GM12878 (cell line): ENCODE data around the gene EMSY. TPM values are rescaled to one million over a fixed set of nuclear protein-coding genes. Genes with fewer than 3 reads are reported as not detected.

ENCODE experiments used
- ATAC-seq: fragments of 200-7000 bp; cut with Tn5 transposase; 3 replicates; pipeline ENCODE4 v1.9.1; 2020; ENCODE audit warnings: mild to moderate bottlenecking, moderate library complexity
- BruUV-seq: library from RNA; stranded (reverse); fragments of 400-500 nt; replicated peaks from 2 replicates; lab custom pipeline; 2021; lab: Mats Ljungman, UMichigan
- CTCF ChIA-PET: fragments of 300-600 bp; sonication (Branson Sonifier 250); formaldehyde crosslinking; extraction: SDS; loops from one replicate; lab custom pipeline; 2021; ENCODE audit warnings: inconsistent platforms; lab: Yijun Ruan, JAX
- POLR2A ChIA-PET: fragments of 350-600 bp; formaldehyde crosslinking; extraction: SDS; loops from one replicate; lab custom pipeline; 2021; ENCODE audit warnings: inconsistent platforms; lab: Charles Lee
- RAD21 ChIA-PET: fragments of 300-600 bp; sonication (Branson Sonifier 250); formaldehyde crosslinking; loops from one replicate; lab custom pipeline; 2023; ENCODE audit warnings: antibody characterized with exemption; ENCODE audit not compliant: unreplicated experiment; lab: Charles Lee
- SMC1A ChIA-PET: fragments of 300-600 bp; sonication (Branson Sonifier 250); formaldehyde crosslinking; loops from one replicate; lab custom pipeline; 2023; ENCODE audit not compliant: unreplicated experiment, uncharacterized antibody; lab: Charles Lee
- DNase-seq: peaks from one replicate; pipeline ENCODE4 v3.0.0-alpha.2; 2011; ENCODE audit warnings: low read depth, low spot score
- FAIRE-seq: peaks from 3 replicates; lab custom pipeline; 2011; peaks lifted over from hg19 to GRCh38; lab: Jason Lieb, UNC
- H2AFZ ChIP-seq: 2 replicates; pipeline ENCODE4 v1.6.0; 2011; ENCODE audit warnings: low read depth, low read length, control low read depth; ENCODE audit not compliant: control insufficient read depth
- H3K27ac ChIP-seq: 2 replicates; pipeline ENCODE4 v1.5.1; 2011; ENCODE audit warnings: control low read depth; ENCODE audit not compliant: control insufficient read depth, insufficient read depth
- H3K27me3 ChIP-seq, 2 experiments: replicated peaks in 1 of 2; 2 replicates each; pipeline versions ENCODE4 v1.6.0 to v1.6.1; 2011; ENCODE audit warnings: low read length in 1 of 2; ENCODE audit not compliant: control insufficient read depth in 2 of 2, insufficient read depth in 2 of 2
- H3K36me3 ChIP-seq, 2 experiments: 2 replicates each; pipeline ENCODE4 v1.5.1; 2011; ENCODE audit warnings: low read length in 1 of 2; ENCODE audit not compliant: control insufficient read depth in 2 of 2, insufficient read depth in 2 of 2
- H3K4me1 ChIP-seq: 2 replicates; pipeline ENCODE4 v1.6.1; 2011; ENCODE audit warnings: mild to moderate bottlenecking, low read length, moderate library complexity, mixed read lengths; ENCODE audit not compliant: control insufficient read depth, insufficient read depth
- H3K4me2 ChIP-seq: 2 replicates; pipeline ENCODE4 v1.6.0; 2011; ENCODE audit warnings: control low read depth; ENCODE audit not compliant: control insufficient read depth, insufficient read depth
- H3K4me3 ChIP-seq: fragments of 200-600 bp; sonication (generic); 2 replicates; pipeline ENCODE4 v1.5.1; 2016
- H3K79me2 ChIP-seq: 2 replicates; pipeline ENCODE4 v1.6.0; 2011; ENCODE audit warnings: low read length; ENCODE audit not compliant: control insufficient read depth, insufficient read depth
- H3K9ac ChIP-seq: 2 replicates; pipeline ENCODE4 v1.8.0; 2011; ENCODE audit warnings: low read length, control low read depth, mixed read lengths; ENCODE audit not compliant: control insufficient read depth, insufficient read depth
- H3K9me3 ChIP-seq: replicated peaks from 3 replicates; pipeline ENCODE4 v1.5.1; 2011; ENCODE audit warnings: mild to moderate bottlenecking, low read length; ENCODE audit not compliant: control insufficient read depth, insufficient read depth
- H4K20me1 ChIP-seq: 2 replicates; pipeline ENCODE4 v1.6.0; 2011; ENCODE audit not compliant: control insufficient read depth, insufficient read depth
- CBX5 ChIP-seq: sonication (generic); IDR thresholded peaks from 2 replicates; pipeline ENCODE4 v1.6.1; 2016; ENCODE audit warnings: low read depth, moderate library complexity, mild to moderate bottlenecking, inconsistent platforms
- HDAC6 ChIP-seq: fragments of 200-600 bp; sonication (generic); IDR thresholded peaks from one replicate; pipeline ENCODE4 v1.8.0; 2017; ENCODE audit warnings: antibody characterized with exemption; ENCODE audit not compliant: unreplicated experiment
- NR2C1 ChIP-seq: fragments of 450-650 bp; IDR thresholded peaks from 2 replicates; pipeline ENCODE4 v1.6.1; 2017; ENCODE audit warnings: antibody characterized with exemption, mild to moderate bottlenecking, moderate library complexity
- RBBP5 ChIP-seq: fragments of 200-600 bp; sonication (generic); conservative IDR thresholded peaks from 2 replicates; pipeline ENCODE4 v1.6.1; 2016
- SIN3A ChIP-seq: IDR thresholded peaks from 2 replicates; pipeline ENCODE4 v1.6.1; 2012; ENCODE audit warnings: low read depth, low read length, improper control_type of control experiment
- SRF ChIP-seq, 2 experiments: IDR thresholded peaks; 2 replicates each; pipeline ENCODE4 v1.6.1; 2011; ENCODE audit warnings: low read depth in 2 of 2, low read length in 2 of 2, mild to moderate bottlenecking in 1 of 2, moderate library complexity in 1 of 2
- SUZ12 ChIP-seq: fragments of 200-600 bp; sonication (generic); IDR thresholded peaks from one replicate; pipeline ENCODE4 v1.6.1; 2018; ENCODE audit warnings: antibody characterized with exemption, mild to moderate bottlenecking; ENCODE audit not compliant: unreplicated experiment
- WRNIP1 ChIP-seq: IDR thresholded peaks from 2 replicates; pipeline ENCODE4 v1.6.1; 2011; ENCODE audit warnings: low read depth, low read length, improper control_type of control experiment, borderline replicate concordance
- WGBS: methylation state at CpG from one replicate; pipeline ENCODE4 v1.1.6; 2016; ENCODE audit warnings: low lambda C conversion rate; ENCODE audit not compliant: insufficient replicate concordance, insufficient coverage; ENCODE audit errors: missing lambda C conversion rate; 5-methylcytosine and 5-hydroxymethylcytosine counted together
- in situ Hi-C: fragments of 300-500 bp; cut with MboI; formaldehyde crosslinking; loops from 9 replicates; pipeline ENCODE4 v1.14.3; 2018; ENCODE audit warnings: mixed read lengths
- intact Hi-C: fragments of 100-400 bp; cut with micrococcal nuclease; formaldehyde crosslinking; loops from one replicate; pipeline ENCODE4 v1.14.2; 2022; ENCODE audit not compliant: unreplicated experiment
- polyA plus RNA-seq, 11 experiments: library from polyadenylated mRNA; depleted of rRNA in 4 of 11; unstranded in 6 of 11; stranded (reverse) in 5 of 11; fragments of >200 nt; fragmentation: Nextera tagmentation in 4 of 11; fragmentation: Illumina TruSeq in 1 of 11; extraction: Ambion mirVana in 4 of 11; extraction: Trizol in 1 of 11; gene quantifications; 1 replicate in 1 of 11; 2 replicates in 10 of 11; pipeline versions ENCODE4 v1.2.1 to v1.2.3, GENCODE V29; 2011 to 2016; ENCODE audit warnings: inconsistent platforms in 2 of 11, missing spikeins in 2 of 11, low read depth in 1 of 11
- total RNA-seq, 4 experiments: library from RNA; depleted of rRNA in 3 of 4; stranded (reverse); fragments of >200 nt in 3 of 4; fragmentation: Illumina TruSeq in 1 of 4; extraction: Trizol in 1 of 4; gene quantifications; 2 replicates each; pipeline versions ENCODE4 v1.2.1 to v1.2.3, GENCODE V29; 2013 to 2021
- TF ChIP-seq, protein P1 (sequence below): IDR thresholded peaks from 2 replicates; pipeline ENCODE4 v1.6.1; 2011; ENCODE audit warnings: mild to moderate bottlenecking, low read depth, low read length, moderate library complexity; ENCODE audit not compliant: insufficient replicate concordance

The EMSY gene
- total and polyA plus RNA-seq, 10 of the 15 experiments (the other 5 are each of a cell fraction or from before 2014, with no cell fraction given), result 9.3 to 26.9 (median 13.0) TPM

DNA sequence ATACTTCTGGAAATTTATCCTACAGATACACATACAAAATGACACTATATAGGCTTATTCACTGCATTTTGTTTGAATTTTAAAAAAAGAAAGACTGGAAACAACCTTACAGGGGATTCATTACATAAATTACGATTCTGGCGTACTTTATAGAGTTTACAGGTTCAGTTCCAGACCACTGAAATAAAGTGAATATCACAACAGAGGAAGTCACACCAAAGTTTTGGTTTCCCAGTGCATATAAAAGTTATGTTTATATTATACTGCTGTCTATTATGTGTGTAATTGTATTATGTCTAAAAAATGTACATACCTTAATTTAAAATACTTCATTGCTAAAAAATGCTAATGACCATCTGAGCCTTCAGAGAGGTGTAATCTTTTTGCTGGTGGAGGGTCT is 62.0 kb downstream of the EMSY start:
- H4K20me1 ChIP-seq, result no peaks in the 10 kb centered on the region
- intact Hi-C loops, result no loop called here
- CTCF ChIA-PET, result no interaction called here
- no peaks in the 10 kb centered on the region for H3K9me3 ChIP-seq
- H3K36me3 ChIP-seq, result no peaks in the 10 kb centered on the region; a peak in 1 of 4 replicates
- H3K4me1 ChIP-seq, result no peaks in the 10 kb centered on the region
- H3K9ac ChIP-seq, result no peak overlapping the region
- SMC1A ChIA-PET, result no interaction called here
- RAD21 ChIA-PET, result no interaction called here
- no peak overlapping the region for H2AFZ ChIP-seq
- ATAC-seq (no peak), FAIRE-seq (no peak), DNase-seq (no peak)
- WGBS, result 98% methylated on average over 2 of the region's 2 CpGs
- in situ Hi-C loops, result no loop called here
- no peak overlapping the region for H3K4me3 ChIP-seq
- no peaks in the 10 kb centered on the region for H3K27me3 ChIP-seq
- no TSS peak for BruUV-seq
- POLR2A ChIA-PET, result no interaction called here
- TF ChIP-seq SUZ12, result no peak
- TF ChIP-seq WRNIP1, result no peak
- no peak for TF ChIP-seq CBX5
- TF ChIP-seq, protein P1, sequence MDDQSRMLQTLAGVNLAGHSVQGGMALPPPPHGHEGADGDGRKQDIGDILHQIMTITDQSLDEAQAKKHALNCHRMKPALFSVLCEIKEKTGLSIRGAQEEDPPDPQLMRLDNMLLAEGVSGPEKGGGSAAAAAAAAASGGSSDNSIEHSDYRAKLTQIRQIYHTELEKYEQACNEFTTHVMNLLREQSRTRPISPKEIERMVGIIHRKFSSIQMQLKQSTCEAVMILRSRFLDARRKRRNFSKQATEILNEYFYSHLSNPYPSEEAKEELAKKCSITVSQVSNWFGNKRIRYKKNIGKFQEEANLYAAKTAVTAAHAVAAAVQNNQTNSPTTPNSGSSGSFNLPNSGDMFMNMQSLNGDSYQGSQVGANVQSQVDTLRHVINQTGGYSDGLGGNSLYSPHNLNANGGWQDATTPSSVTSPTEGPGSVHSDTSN, result no peak
- TF ChIP-seq SRF (IDR thresholded peaks at IDR 0.05; ENCODE audit: low read depth in 2 of 2, low read length in 2 of 2), result no peak
- TF ChIP-seq NR2C1, result no peak
- TF ChIP-seq HDAC6, result no peak
- TF ChIP-seq SIN3A, result no peak
- no peak for TF ChIP-seq RBBP5
- no peaks in the 10 kb centered on the region for H3K79me2 ChIP-seq
- no peak overlapping the region for H3K27ac ChIP-seq
- no peak overlapping the region for H3K4me2 ChIP-seq
